Measurements from ENCODE around the gene HDAC9.

- TF ChIP-seq JUND (IDR thresholded peaks at IDR 0.05) (no peak), GABPA (IDR thresholded peaks at IDR 0.05; ENCODE audit: low read depth) (no peak), EP300 (IDR thresholded peaks at IDR 0.05; ENCODE audit: borderline replicate concordance in 1 of 2, low read depth in 1 of 2, low read length in 1 of 2) (no peak), CTCF (IDR thresholded peaks at IDR 0.05) (no peak), USF2 (IDR thresholded peaks at IDR 0.05; ENCODE audit: borderline replicate concordance, low read depth, low read length) (no peak), FOSL2 (IDR thresholded peaks at IDR 0.05; ENCODE audit: borderline replicate concordance, low read depth) (no peak), POLR2AphosphoS5 (IDR thresholded peaks at IDR 0.05; ENCODE audit: low read depth, low read length) (no peak), CHD2 (IDR thresholded peaks at IDR 0.05; ENCODE audit: low read length, partially characterized antibody) (no peak), REST (IDR thresholded peaks at IDR 0.05; ENCODE audit: low read depth, low read length) (no peak), MXI1 (IDR thresholded peaks at IDR 0.05; ENCODE audit: low read depth, low read length) (no peak)
Measured at GRCh38 chr7:18780938-18781337, 285.4 kb downstream of the HDAC9 start.

All from SK-N-SH (cell line).